Measurements from ENCODE around the gene RBMY1F. TPM values are rescaled to one million over a fixed set of nuclear protein-coding genes. Genes with fewer than 3 reads are reported as not detected.
"Not testable (repeated sequence)": the region's sequence is repeated elsewhere in the genome, so short reads cannot be mapped to it uniquely, and the experiment has no call there.

RBMY1F gene
- not detected for total RNA-seq

- DNase-seq; H3K27ac Mint-ChIP-seq; H3K4me1 Mint-ChIP-seq; POLR2A ChIA-PET; H3K36me3 Mint-ChIP-seq; H3K9me3 Mint-ChIP-seq; H3K27me3 Mint-ChIP-seq; ATAC-seq (ENCODE audit: low read depth); H3K4me3 Mint-ChIP-seq: not testable (repeated sequence)
Measured at GRCh38 chrY:22182823-22183222, at the start of gene RBMY1F. Gene RBMY1F (minus strand): TSS chrY:22182923. CDS start chrY:22180969, 1,954 bp downstream.

- H3K4me3 Mint-ChIP-seq; H3K9me3 Mint-ChIP-seq; H3K4me1 Mint-ChIP-seq; POLR2A ChIA-PET; H3K27me3 Mint-ChIP-seq; ATAC-seq (ENCODE audit: low read depth); H3K27ac Mint-ChIP-seq; H3K36me3 Mint-ChIP-seq; DNase-seq: not testable (repeated sequence)
Measured at GRCh38 chrY:22151144-22151543, 31.6 kb downstream of the RBMY1F start.

GRCh38 chrY:22141011-22141695 is 41.6 kb downstream of the RBMY1F start:
- DNase-seq; H3K27me3 Mint-ChIP-seq; H3K9me3 Mint-ChIP-seq; H3K27ac Mint-ChIP-seq; POLR2A ChIA-PET; H3K36me3 Mint-ChIP-seq; H3K4me1 Mint-ChIP-seq; H3K4me3 Mint-ChIP-seq; ATAC-seq (ENCODE audit: low read depth): not testable (repeated sequence)

GRCh38 chrY:22134719-22135118 is 48.0 kb downstream of the RBMY1F start:
- H3K36me3 Mint-ChIP-seq; H3K27ac Mint-ChIP-seq; POLR2A ChIA-PET; H3K9me3 Mint-ChIP-seq; H3K4me3 Mint-ChIP-seq; ATAC-seq (ENCODE audit: low read depth); H3K27me3 Mint-ChIP-seq; H3K4me1 Mint-ChIP-seq; DNase-seq: not testable (repeated sequence)

GRCh38 chrY:22130494-22130893 is 52.2 kb downstream of the RBMY1F start:
- POLR2A ChIA-PET; DNase-seq; H3K4me3 Mint-ChIP-seq; H3K27me3 Mint-ChIP-seq; ATAC-seq (ENCODE audit: low read depth); H3K9me3 Mint-ChIP-seq; H3K4me1 Mint-ChIP-seq; H3K27ac Mint-ChIP-seq; H3K36me3 Mint-ChIP-seq: not testable (repeated sequence)

Other genes with a start within 250 kb of the RBMY1F start
- not detected for gene RBMY1J, start 220.5 kb upstream of the RBMY1F start, total RNA-seq

Data from activated naive CD8-positive, alpha-beta T cell treated with anti-CD3 and anti-CD28 coated beads, Interleukin-2, amount 10 ng/mL, durations not matched to agents 7 days and 5 days (primary cell).